GM12873 (cell line): ENCODE measurements around the gene ARHGEF28.

Source experiments
- TF ChIP-seq, protein P1 (sequence below): IDR thresholded peaks from 2 replicates; pipeline ENCODE4 v1.5.1; 2012; ENCODE audit warnings: low read depth, mild to moderate bottlenecking, moderate library complexity, low read length, control low read depth; ENCODE audit not compliant: insufficient read depth; ENCODE audit errors: missing control alignments

The ARHGEF28 gene

DNA sequence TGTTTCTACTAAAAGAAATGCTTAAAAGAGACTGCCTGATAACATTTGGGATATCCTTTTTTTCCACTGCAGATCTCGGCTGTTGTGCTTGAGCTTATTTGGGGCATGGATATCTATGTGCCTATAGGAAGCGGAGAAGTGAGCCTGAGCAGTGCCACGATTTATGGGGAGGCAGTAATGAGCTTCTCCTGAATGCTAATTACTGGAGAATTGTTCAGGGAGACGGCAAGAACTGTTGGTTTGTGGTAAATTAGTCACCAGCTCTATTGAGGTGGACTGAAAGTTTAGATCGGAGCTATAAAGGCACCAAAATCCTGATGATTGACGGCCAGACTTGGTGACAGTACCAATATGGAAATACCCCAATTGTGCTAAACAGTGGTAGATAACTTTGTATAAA is 186.5 kb downstream of the ARHGEF28 start:
- TF ChIP-seq, protein P1, sequence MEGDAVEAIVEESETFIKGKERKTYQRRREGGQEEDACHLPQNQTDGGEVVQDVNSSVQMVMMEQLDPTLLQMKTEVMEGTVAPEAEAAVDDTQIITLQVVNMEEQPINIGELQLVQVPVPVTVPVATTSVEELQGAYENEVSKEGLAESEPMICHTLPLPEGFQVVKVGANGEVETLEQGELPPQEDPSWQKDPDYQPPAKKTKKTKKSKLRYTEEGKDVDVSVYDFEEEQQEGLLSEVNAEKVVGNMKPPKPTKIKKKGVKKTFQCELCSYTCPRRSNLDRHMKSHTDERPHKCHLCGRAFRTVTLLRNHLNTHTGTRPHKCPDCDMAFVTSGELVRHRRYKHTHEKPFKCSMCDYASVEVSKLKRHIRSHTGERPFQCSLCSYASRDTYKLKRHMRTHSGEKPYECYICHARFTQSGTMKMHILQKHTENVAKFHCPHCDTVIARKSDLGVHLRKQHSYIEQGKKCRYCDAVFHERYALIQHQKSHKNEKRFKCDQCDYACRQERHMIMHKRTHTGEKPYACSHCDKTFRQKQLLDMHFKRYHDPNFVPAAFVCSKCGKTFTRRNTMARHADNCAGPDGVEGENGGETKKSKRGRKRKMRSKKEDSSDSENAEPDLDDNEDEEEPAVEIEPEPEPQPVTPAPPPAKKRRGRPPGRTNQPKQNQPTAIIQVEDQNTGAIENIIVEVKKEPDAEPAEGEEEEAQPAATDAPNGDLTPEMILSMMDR, result no peak

DNA sequence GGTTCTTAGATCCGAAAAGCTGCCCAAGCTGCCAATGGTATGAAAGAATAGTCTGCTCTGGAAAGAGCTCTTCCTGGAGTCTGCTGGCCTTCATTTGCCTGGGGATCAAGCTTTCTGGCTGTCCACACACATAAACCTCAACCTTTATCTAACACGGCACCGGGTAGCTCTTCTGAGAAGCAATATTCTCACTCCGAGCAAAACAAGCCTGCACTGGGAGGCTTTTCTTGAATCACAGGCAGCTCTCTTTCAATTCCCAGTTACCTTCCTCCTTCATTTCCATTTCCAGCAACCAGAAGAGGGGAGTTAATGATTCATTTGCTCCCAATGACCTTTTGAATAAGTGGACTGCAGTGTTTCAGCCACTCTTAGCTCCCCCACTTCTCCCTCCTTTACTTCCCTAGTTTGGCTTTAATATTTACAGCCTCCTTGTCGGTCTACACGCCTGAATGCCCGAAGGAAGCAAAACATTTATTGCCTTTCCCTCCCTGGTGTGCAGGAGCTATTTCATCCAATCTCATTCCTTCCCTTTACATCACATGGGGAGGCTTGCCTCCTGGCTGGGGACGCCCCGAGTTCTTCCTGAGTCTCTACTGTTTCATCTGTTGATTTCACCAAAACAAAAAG is 187.1 kb downstream of the ARHGEF28 start:
- TF ChIP-seq, protein P1, result no peak

DNA sequence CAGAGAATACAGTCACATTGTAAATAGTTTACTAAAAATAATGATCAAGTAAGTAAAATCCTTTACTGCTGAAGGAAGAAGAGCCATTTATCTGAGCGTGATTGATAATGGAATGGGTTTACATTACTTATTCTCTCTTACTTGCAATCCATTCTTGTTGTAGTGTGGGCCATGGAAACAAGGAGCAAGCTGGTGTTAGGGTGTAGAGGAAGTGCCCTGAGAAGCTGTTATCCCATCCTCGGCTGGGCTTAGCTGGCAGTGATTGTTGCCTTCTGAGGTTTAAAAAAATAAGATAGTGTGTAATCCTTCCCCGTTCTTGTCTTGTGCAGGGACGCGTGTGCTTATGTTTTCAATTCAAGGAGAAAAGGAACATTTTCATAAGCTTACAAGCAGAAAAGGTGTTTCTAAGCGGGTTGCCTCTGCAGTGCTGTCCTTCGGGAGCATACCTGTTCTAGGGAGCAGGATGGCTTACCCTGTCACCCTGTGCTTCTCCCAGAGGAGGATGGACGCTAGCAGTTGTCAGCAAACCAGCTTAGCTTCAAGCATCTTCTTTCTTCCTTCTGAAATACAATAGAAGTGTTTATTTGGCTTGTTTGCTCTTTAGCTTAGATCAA is 188.3 kb downstream of the ARHGEF28 start:
- TF ChIP-seq, protein P1, result no peak

DNA sequence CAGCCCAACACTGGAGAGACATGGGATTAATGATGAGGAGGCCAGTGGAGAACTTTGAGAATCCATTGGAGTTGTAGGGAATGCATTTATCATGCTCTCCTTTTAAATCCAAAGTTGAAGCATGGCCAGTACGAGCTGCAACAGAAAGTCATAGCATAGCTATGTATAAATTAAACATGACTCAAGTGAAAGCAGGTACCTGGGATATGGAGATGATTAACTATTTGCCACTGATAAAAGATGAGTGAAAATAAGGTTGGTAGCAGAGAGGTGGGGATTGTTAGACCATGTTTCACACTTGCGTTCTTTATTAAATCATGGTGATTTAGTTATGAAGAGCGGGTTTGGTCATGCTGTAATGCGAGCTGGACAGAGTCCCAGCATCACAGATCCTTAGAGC is 189.6 kb downstream of the ARHGEF28 start:
- TF ChIP-seq, protein P1, result no peak

DNA sequence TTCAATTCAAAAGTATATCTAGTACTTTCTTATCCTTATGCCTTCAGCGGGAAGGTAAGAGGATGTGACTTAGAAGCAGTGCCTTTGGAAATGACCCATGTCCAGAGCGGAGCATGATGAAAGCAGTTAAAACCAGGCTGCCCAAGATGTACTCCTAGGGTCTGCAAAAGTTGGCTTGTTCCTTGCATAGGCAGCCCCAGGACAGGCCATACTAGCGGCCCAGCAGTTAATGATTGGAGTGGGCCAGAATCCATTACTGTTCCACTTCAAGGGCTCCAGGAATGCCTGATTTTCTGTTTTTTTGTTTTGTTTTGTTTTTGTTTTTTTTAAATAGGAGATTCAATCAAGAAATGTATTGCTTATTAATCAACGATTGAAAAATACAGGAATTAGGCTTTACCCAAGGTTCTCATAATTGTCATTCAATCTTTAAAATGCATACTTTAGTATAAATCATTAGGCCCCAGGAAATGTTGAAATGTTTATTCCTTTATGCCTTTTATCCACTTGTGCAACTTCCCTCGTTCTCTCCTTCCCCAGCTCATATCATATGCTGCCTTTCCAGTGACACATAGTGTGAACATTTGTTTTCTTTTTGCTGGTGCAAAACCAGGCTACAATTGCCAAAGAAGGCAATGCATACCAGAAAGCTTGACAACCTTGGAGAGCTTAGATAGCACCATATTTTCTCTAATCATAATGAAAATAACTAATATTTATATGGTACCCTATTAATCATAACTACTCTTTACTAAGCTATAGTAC is 190.8 kb downstream of the ARHGEF28 start:
- TF ChIP-seq, protein P1, result no peak

DNA sequence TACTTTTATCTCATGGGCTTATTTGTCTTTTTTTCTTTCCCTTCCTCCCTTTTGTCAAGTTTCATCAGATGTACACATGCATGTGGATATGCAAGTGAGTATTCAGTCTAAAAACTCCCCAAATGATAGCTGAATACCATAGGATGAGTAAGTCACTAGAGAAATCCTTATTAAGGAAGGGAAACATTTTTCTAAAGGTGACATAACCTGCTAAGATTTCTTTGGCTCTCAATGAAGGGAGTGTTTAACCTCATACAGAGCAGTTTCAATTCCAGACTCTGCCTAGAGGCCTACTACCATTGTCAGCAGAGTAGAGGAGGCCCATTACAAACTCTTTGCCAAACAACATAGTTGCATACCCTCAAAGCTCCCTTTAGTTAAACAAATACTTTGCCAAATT is 192.4 kb downstream of the ARHGEF28 start:
- TF ChIP-seq, protein P1, result no peak

DNA sequence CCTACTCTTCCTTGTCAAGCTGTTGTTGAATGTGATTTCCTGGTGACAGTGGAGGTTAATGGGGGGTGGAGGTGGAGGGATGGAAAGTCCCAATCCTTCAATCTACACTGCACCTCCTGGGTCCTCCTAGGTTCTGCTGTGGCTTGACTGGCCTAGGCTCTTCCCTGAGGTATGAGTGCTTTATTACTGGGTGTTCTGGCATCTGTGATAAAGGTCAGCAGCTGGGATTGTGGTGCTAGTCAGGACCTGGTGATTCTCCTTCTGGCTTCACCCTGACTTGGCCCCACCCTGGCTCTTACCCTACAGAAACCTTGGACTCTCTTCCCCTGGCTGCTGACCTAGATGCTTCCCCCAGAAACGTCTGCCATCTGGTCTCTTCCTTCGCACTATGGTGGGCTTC is 194.3 kb downstream of the ARHGEF28 start:
- TF ChIP-seq, protein P1, result no peak
